CD4-positive, alpha-beta T cell treated with Interleukin-10 for 1 hour (primary cell): Measurements from ENCODE around the gene NR2F1-AS1.
"Not testable (repeated sequence)": the region's sequence is repeated elsewhere in the genome, so short reads cannot be mapped to it uniquely, and the experiment has no call there.

Source experiments
- DNase-seq: peaks from one replicate; pipeline ENCODE4 v3.0.0-alpha.2; 2020

The NR2F1-AS1 gene

GRCh38 chr5:93575461-93576414, 5.3 kb downstream of the NR2F1-AS1 start:
- no peak for DNase-seq

GRCh38 chr5:93574491-93575305, 6.3 kb downstream of the NR2F1-AS1 start:
- no peak for DNase-seq

DNA sequence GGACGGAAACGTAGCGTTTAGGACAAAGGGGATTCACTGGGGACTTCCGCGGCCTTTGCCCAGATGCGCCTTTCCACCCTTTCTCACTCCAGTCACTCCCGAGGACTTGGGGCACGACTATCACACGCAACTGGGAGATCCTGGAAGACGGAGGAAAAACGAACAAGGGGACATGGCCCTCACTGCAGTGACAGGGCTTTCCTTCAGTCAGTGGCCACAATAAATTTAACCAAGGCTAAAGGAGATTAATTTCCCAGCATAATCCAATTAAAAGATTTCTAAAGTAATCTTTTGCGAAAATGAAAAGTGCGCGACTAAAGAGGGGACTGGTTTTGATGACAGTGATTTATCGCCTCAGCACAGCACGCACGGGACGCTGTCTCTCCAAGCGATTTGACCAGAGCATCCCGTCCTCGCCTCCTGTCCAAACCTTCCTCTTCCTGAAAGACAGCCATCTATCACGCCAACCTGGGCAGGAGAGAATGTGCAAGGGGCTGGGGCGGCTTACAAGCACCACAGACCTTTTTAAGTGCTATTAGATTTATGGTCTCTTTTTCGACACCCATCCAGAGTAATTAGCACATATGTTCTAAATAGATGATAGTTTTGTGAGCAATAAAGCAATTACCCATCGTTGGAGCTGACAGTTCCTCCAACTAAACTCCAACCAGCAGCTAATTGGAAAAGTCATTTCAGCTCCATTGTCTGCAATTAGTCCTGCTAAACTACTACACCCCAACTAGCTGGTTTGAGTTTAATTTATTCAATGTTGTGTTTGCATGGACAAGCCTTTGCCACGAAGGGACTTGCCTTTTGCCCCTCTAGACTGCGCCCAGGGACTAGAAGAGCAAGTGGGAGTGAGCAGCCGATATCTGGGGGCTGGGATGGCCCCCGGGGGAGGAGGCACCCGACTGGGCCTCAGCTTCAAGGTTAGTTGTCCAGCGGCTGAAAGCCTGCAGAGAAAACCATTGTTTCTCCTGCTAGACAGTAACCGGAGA, 7.4 kb downstream of the NR2F1-AS1 start:
- DNase-seq = no peak

GRCh38 chr5:93572608-93573353, 8.2 kb downstream of the NR2F1-AS1 start:
- DNase-seq = no peak

DNA sequence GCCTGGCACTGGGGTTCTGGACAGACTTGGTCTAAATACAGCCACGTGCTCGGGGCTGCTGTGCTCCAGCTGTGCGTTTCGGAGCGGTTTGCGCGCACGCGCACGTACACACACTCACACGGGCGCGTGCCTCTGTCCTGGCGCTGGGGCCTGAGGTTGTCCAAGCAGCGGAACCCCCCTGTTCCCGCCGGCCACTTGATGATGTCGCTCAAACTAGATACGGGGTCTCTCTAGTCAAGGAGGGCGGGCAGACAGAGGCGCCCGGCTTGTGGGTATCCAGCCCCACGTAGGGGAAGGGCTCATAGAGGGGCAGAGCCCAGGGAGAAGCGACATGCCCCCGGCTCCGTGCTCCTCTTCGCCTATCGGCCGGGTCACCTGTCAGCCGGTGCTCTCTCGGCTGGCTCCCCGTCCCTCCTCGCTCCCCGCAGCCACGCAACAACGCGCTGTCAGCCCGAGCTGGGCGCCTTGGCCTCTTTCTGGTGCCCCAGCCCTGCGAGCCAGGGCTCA, 8.9 kb downstream of the NR2F1-AS1 start:
- no peak for DNase-seq

GRCh38 chr5:93571114-93571949, 9.7 kb downstream of the NR2F1-AS1 start:
- DNase-seq = no peak

- DNase-seq = no peak
Observed at GRCh38 chr5:93570294-93571113, 10.5 kb downstream of the NR2F1-AS1 start.

GRCh38 chr5:93569300-93570160, 11.5 kb downstream of the NR2F1-AS1 start:
- no peak for DNase-seq

DNA sequence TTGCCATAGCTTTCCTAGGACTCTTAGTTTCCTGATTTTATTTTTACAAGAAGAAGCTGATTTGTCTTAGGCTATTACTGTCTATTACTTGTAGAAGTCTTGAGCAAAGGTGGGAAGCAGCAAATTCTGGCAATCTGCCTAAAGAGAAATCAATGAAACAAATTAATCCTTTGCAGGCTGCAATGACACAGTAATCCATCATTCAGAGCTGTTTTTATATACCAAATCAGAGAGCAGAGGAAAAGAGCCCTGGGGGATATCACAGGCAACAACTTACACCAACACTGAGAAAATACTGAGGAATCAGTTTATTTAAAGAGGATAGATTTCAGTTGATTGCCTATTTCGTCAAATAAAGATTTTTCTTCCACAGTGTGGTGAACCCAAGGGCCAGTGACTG, 13.6 kb downstream of the NR2F1-AS1 start:
- no peak for DNase-seq

- DNase-seq = no peak
Observed at GRCh38 chr5:93566091-93566490, 14.9 kb downstream of the NR2F1-AS1 start.

DNA sequence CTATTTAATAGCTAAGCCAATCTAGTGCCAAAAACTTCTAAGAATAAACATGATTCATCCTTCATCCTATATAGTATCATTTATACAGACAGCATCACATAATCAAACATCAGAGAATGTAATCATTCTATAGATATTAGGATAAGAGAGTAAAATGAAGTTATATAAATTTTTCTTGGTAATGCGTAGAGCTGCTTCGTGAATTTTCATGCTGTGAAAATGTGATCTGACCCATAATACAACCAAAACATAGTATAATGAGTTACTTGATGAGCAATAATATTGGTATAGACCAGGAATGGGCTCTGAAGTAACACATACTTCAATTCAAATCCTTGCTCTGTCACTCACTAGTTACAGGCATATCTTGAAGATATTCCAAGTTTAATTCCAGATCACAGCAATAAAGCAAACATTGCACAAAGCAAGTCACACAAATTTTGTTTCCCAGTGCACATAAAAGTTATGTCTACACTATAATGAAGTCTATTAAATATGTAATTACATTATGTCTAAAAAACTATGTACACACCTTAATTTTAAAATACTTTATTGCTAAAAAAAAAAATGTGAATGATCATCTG, 23.9 kb downstream of the NR2F1-AS1 start:
- DNase-seq = no peak

GRCh38 chr5:93549594-93549993, 31.4 kb downstream of the NR2F1-AS1 start:
- DNase-seq = not testable (repeated sequence)

- DNase-seq = no peak
Observed at GRCh38 chr5:93545872-93546271, 35.1 kb downstream of the NR2F1-AS1 start.

- no peak for DNase-seq
Observed at GRCh38 chr5:93532370-93532769, 48.6 kb downstream of the NR2F1-AS1 start.

DNA sequence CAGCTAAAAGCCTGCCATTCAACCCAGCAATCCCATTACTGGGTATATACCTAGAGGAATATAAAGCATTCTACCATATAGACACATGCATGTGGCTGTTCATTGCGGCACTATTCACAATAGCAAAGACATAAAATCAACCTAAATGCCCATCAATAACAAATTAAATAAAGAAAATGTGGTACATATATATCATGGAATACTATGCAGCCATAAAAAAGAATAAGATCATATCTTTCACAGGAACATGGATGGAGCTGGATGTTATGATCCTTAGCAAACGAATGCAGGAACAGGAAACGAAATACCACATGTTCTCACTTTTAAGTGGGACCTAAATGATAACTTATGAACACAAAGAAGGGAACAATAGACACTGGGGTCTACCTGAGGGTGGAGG, 59.2 kb downstream of the NR2F1-AS1 start:
- DNase-seq = not testable (repeated sequence)

GRCh38 chr5:93519740-93520139, 61.3 kb downstream of the NR2F1-AS1 start:
- no peak for DNase-seq

- DNase-seq = no peak
Observed at GRCh38 chr5:93517828-93518227, 63.2 kb downstream of the NR2F1-AS1 start.

DNA sequence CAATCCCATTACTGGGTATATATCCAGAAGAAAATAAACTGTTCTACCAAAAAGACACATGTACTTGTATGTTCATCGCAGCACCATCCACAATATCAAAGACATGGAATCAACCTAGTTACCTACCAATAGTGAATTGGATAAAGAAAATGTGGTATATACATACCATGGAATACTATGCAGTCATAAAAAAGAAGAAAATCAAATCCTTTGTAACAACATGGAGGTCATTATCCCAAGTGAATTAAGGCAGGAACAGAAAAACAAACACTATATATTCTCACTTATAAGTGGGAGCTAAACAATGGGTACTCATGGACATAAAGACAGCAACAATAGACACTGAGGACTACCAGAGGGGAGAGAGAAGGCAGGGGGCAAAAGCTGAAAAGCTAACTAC, 67.7 kb downstream of the NR2F1-AS1 start:
- DNase-seq = no peak
